HAP-1 (cell line): ENCODE measurements around the gene BARX2.

Experiments
- DNase-seq, 2 experiments: peaks; one replicate each; pipeline ENCODE4 v3.0.0-alpha.2; 2016 to 2020; ENCODE audit warnings: low spot score in 2 of 2
- H3K27me3 ChIP-seq: fragments of 250-450 bp; sonication (Bioruptor Pico); 2 replicates; pipeline ENCODE4 v1.5.1; 2020; ENCODE audit warnings: low read depth, mild to moderate bottlenecking, moderate library complexity
- H3K36me3 ChIP-seq: fragments of 250-450 bp; sonication (Bioruptor Pico); replicated peaks from 2 replicates; pipeline ENCODE4 v1.5.1; 2020; ENCODE audit warnings: mild to moderate bottlenecking
- H3K4me1 ChIP-seq: fragments of 250-450 bp; sonication (Bioruptor Pico); 2 replicates; pipeline ENCODE4 v1.5.1; 2020; ENCODE audit warnings: mild to moderate bottlenecking
- H3K4me3 ChIP-seq: fragments of 250-450 bp; sonication (Bioruptor Pico); 2 replicates; pipeline ENCODE4 v1.5.1; 2020; ENCODE audit warnings: mild to moderate bottlenecking, moderate library complexity
- H3K9me3 ChIP-seq: fragments of 250-450 bp; sonication (Bioruptor Pico); 2 replicates; pipeline ENCODE4 v1.5.1; 2020; ENCODE audit warnings: mild to moderate bottlenecking, moderate library complexity
- in situ Hi-C: fragments of 300-500 bp; cut with MboI; formaldehyde crosslinking; loops from 3 replicates; pipeline ENCODE4 v1.14.3; 2020; ENCODE audit warnings: low sequenced_read_pairs, inconsistent platforms, mixed read lengths

BARX2 gene

GRCh38 chr11:129395883-129396282, 20.2 kb downstream of the BARX2 start:
- H3K4me1 ChIP-seq = no peaks in the 10 kb centered on the region
- H3K27me3 ChIP-seq = peaks cover 8% of the 10 kb centered on the region; the same call in 1 of the 2 replicates
- no peaks in the 10 kb centered on the region for H3K9me3 ChIP-seq
- DNase-seq = no peak
- no peaks in the 10 kb centered on the region for H3K36me3 ChIP-seq
- no peak overlapping the region for H3K4me3 ChIP-seq
- in situ Hi-C loops = no loop called here

- H3K4me3 ChIP-seq = no peak overlapping the region
- in situ Hi-C loops = no loop called here
- H3K9me3 ChIP-seq = no peaks in the 10 kb centered on the region
- DNase-seq = no peak
- no peaks in the 10 kb centered on the region for H3K4me1 ChIP-seq
- H3K27me3 ChIP-seq = peaks cover 8% of the 10 kb centered on the region; the same call in 1 of the 2 replicates
- no peaks in the 10 kb centered on the region for H3K36me3 ChIP-seq
Observed at GRCh38 chr11:129396454-129396853, 20.8 kb downstream of the BARX2 start.

- H3K36me3 ChIP-seq = no peaks in the 10 kb centered on the region
- H3K4me1 ChIP-seq = no peaks in the 10 kb centered on the region
- in situ Hi-C loops = no loop called here
- H3K4me3 ChIP-seq = no peak overlapping the region
- no peak for DNase-seq
- H3K9me3 ChIP-seq = no peaks in the 10 kb centered on the region
- no peaks in the 10 kb centered on the region for H3K27me3 ChIP-seq
Observed at GRCh38 chr11:129402206-129403171, 26.8 kb downstream of the BARX2 start.

GRCh38 chr11:129404731-129405130, 29.1 kb downstream of the BARX2 start:
- in situ Hi-C loops = no loop called here
- Histone ChIP-seq H3K27me3 (no peaks in the 10 kb centered on the region), H3K4me3 (no peak overlapping the region)

GRCh38 chr11:129408865-129409444, 33.3 kb downstream of the BARX2 start:
- no peaks in the 10 kb centered on the region for H3K9me3 ChIP-seq
- no peaks in the 10 kb centered on the region for H3K27me3 ChIP-seq
- no peaks in the 10 kb centered on the region for H3K36me3 ChIP-seq
- H3K4me3 ChIP-seq = no peak overlapping the region
- no peak for DNase-seq
- in situ Hi-C loops = no loop called here
- no peaks in the 10 kb centered on the region for H3K4me1 ChIP-seq

More at GRCh38 chr11:129404731-129405130, 29.1 kb downstream of the BARX2 start:
- Histone ChIP-seq H3K4me1 (no peaks in the 10 kb centered on the region), H3K9me3 (no peaks in the 10 kb centered on the region), H3K36me3 (no peaks in the 10 kb centered on the region)
- no peak for DNase-seq

- no peak overlapping the region for H3K4me3 ChIP-seq
- no peaks in the 10 kb centered on the region for H3K36me3 ChIP-seq
- no peaks in the 10 kb centered on the region for H3K27me3 ChIP-seq
- in situ Hi-C loops = no loop called here
- no peaks in the 10 kb centered on the region for H3K4me1 ChIP-seq
- no peak for DNase-seq
- no peaks in the 10 kb centered on the region for H3K9me3 ChIP-seq
Observed at GRCh38 chr11:129410395-129410960, 34.8 kb downstream of the BARX2 start.

- Histone ChIP-seq H3K4me3 (no peak overlapping the region), H3K27me3 (no peaks in the 10 kb centered on the region), H3K9me3 (no peaks in the 10 kb centered on the region), H3K36me3 (no peaks in the 10 kb centered on the region), H3K4me1 (no peaks in the 10 kb centered on the region)
- no peak for DNase-seq
- in situ Hi-C loops = no loop called here
Observed at GRCh38 chr11:129412494-129412893, 36.8 kb downstream of the BARX2 start.

GRCh38 chr11:129414144-129414872, 38.7 kb downstream of the BARX2 start:
- in situ Hi-C loops = no loop called here
- no peaks in the 10 kb centered on the region for H3K27me3 ChIP-seq

GRCh38 chr11:129416080-129416820, 40.6 kb downstream of the BARX2 start:
- Histone ChIP-seq H3K4me1 (no peaks in the 10 kb centered on the region), H3K27me3 (no peaks in the 10 kb centered on the region), H3K36me3 (no peaks in the 10 kb centered on the region), H3K9me3 (no peaks in the 10 kb centered on the region), H3K4me3 (no peak overlapping the region)
- no peak for DNase-seq
- in situ Hi-C loops = no loop called here

More at GRCh38 chr11:129414144-129414872, 38.7 kb downstream of the BARX2 start:
- H3K4me1 ChIP-seq = no peaks in the 10 kb centered on the region
- H3K4me3 ChIP-seq = no peak overlapping the region
- no peak for DNase-seq
- H3K9me3 ChIP-seq = no peaks in the 10 kb centered on the region
- H3K36me3 ChIP-seq = no peaks in the 10 kb centered on the region

GRCh38 chr11:129417458-129417857, 41.8 kb downstream of the BARX2 start:
- DNase-seq = no peak
- Histone ChIP-seq H3K4me1 (no peaks in the 10 kb centered on the region), H3K9me3 (no peaks in the 10 kb centered on the region), H3K4me3 (no peak overlapping the region), H3K27me3 (no peaks in the 10 kb centered on the region), H3K36me3 (no peaks in the 10 kb centered on the region)
- in situ Hi-C loops = no loop called here

- DNase-seq = no peak
- Histone ChIP-seq H3K4me1 (no peaks in the 10 kb centered on the region), H3K27me3 (no peaks in the 10 kb centered on the region), H3K4me3 (no peak overlapping the region), H3K36me3 (no peaks in the 10 kb centered on the region), H3K9me3 (no peaks in the 10 kb centered on the region)
- in situ Hi-C loops = no loop called here
Observed at GRCh38 chr11:129418039-129418438, 42.4 kb downstream of the BARX2 start.

GRCh38 chr11:129419386-129419785, 43.7 kb downstream of the BARX2 start:
- H3K27me3 ChIP-seq = no peaks in the 10 kb centered on the region
- no peak for DNase-seq
- no peaks in the 10 kb centered on the region for H3K36me3 ChIP-seq
- no peaks in the 10 kb centered on the region for H3K4me1 ChIP-seq
- H3K9me3 ChIP-seq = no peaks in the 10 kb centered on the region
- no peak overlapping the region for H3K4me3 ChIP-seq
- in situ Hi-C loops = no loop called here

GRCh38 chr11:129423426-129423825, 47.8 kb downstream of the BARX2 start:
- Histone ChIP-seq H3K4me3 (no peak overlapping the region), H3K9me3 (no peaks in the 10 kb centered on the region), H3K4me1 (no peaks in the 10 kb centered on the region), H3K36me3 (no peaks in the 10 kb centered on the region), H3K27me3 (peaks cover 3% of the 10 kb centered on the region; the same call in 1 of the 2 replicates)
- DNase-seq = no peak
- in situ Hi-C loops = no loop called here
